Measurements from ENCODE around the gene NOL3.

NOL3 gene

GRCh38 chr16:67142342-67142741 is 28.0 kb upstream of the NOL3 start:
- no peaks in the 10 kb centered on the region for H3K4me1 ChIP-seq (ENCODE audit: insufficient read depth, low read length, poor library complexity, severe bottlenecking)
- no peaks in the 10 kb centered on the region for H3F3A ChIP-seq (ENCODE audit: low read depth)
- H3K9me2 ChIP-seq (replicated peaks; ENCODE audit: low read depth, low read length): no peaks in the 10 kb centered on the region
- peaks cover 79% of the 10 kb centered on the region for H3K36me3 ChIP-seq (ENCODE audit: insufficient read depth, low read length)
- TF ChIP-seq CTCF (conservative IDR thresholded peaks at IDR 0.05; ENCODE audit: low read length): no peak
- TF ChIP-seq EZH2phosphoT487 (IDR thresholded peaks at IDR 0.05; ENCODE audit: borderline replicate concordance): no peak
- no peak overlapping the region for H3K4me2 ChIP-seq (ENCODE audit: low read depth, low read length, poor library complexity, severe bottlenecking)
- H2AFZ ChIP-seq (ENCODE audit: low read length): no peak overlapping the region
- H3K9me3 ChIP-seq (ENCODE audit: insufficient read depth, low read depth, low read length): no peaks in the 10 kb centered on the region
- H3K27me3 ChIP-seq (ENCODE audit: insufficient read depth, low read length, poor library complexity, severe bottlenecking): no peaks in the 10 kb centered on the region
- no peak overlapping the region for H3K9ac ChIP-seq (ENCODE audit: low read depth, low read length, poor library complexity, severe bottlenecking)
- no peak overlapping the region for H3K4me3 ChIP-seq (ENCODE audit: low read length, poor library complexity, severe bottlenecking)
- H4K20me1 ChIP-seq (ENCODE audit: insufficient read depth, low read length, poor library complexity, severe bottlenecking): no peaks in the 10 kb centered on the region
- no peaks in the 10 kb centered on the region for H3K79me2 ChIP-seq (ENCODE audit: insufficient read depth, low read length)

GRCh38 chr16:67144943-67145342 is 25.4 kb upstream of the NOL3 start:
- H3K9me3 ChIP-seq (ENCODE audit: insufficient read depth, low read depth, low read length): no peaks in the 10 kb centered on the region
- H3K4me1 ChIP-seq (ENCODE audit: insufficient read depth, low read length, poor library complexity, severe bottlenecking): no peaks in the 10 kb centered on the region
- no peaks in the 10 kb centered on the region for H3K9me2 ChIP-seq (replicated peaks; ENCODE audit: low read depth, low read length)
- H4K20me1 ChIP-seq (ENCODE audit: insufficient read depth, low read length, poor library complexity, severe bottlenecking): no peaks in the 10 kb centered on the region
- no peak overlapping the region for H2AFZ ChIP-seq (ENCODE audit: low read length)
- no peak overlapping the region for H3K4me3 ChIP-seq (ENCODE audit: low read length, poor library complexity, severe bottlenecking)
- no peak overlapping the region for H3K4me2 ChIP-seq (ENCODE audit: low read depth, low read length, poor library complexity, severe bottlenecking)
- no peak for TF ChIP-seq CTCF (conservative IDR thresholded peaks at IDR 0.05; ENCODE audit: low read length)
- no peak for TF ChIP-seq EZH2phosphoT487 (IDR thresholded peaks at IDR 0.05; ENCODE audit: borderline replicate concordance)
- H3F3A ChIP-seq (ENCODE audit: low read depth): no peaks in the 10 kb centered on the region
- no peaks in the 10 kb centered on the region for H3K27me3 ChIP-seq (ENCODE audit: insufficient read depth, low read length, poor library complexity, severe bottlenecking)
- no peak overlapping the region for H3K9ac ChIP-seq (ENCODE audit: low read depth, low read length, poor library complexity, severe bottlenecking)
- no peaks in the 10 kb centered on the region for H3K79me2 ChIP-seq (ENCODE audit: insufficient read depth, low read length)
- peaks cover 82% of the 10 kb centered on the region for H3K36me3 ChIP-seq (ENCODE audit: insufficient read depth, low read length)

DNA sequence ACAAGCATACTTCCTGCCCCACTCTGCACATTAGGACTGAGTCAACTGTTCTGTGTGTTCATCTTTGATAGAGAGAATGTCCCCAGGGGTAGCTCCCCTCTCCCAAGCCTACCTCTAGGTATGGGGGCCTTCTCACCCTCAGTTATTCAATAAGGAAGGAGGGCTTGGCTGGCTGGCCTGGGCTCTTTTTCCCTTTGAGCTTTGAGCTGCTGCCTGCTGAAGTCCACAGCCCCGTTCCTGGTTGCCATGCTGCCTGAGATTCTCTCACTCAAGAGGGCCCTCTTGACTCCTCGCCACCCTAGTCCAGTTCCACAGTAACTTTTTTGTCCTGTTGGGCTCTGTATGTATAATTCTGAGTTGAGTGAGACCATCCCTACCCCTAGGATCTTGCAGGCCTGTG is 24.6 kb upstream of the NOL3 start:
- no peak overlapping the region for H3K4me3 ChIP-seq (ENCODE audit: low read length, poor library complexity, severe bottlenecking)
- H3K9me3 ChIP-seq (ENCODE audit: insufficient read depth, low read depth, low read length): no peaks in the 10 kb centered on the region
- H3K27me3 ChIP-seq (ENCODE audit: insufficient read depth, low read length, poor library complexity, severe bottlenecking): no peaks in the 10 kb centered on the region
- no peaks in the 10 kb centered on the region for H4K20me1 ChIP-seq (ENCODE audit: insufficient read depth, low read length, poor library complexity, severe bottlenecking)
- H3K4me2 ChIP-seq (ENCODE audit: low read depth, low read length, poor library complexity, severe bottlenecking): no peak overlapping the region
- TF ChIP-seq CTCF (conservative IDR thresholded peaks at IDR 0.05; ENCODE audit: low read length) (no peak), EZH2phosphoT487 (IDR thresholded peaks at IDR 0.05; ENCODE audit: borderline replicate concordance) (no peak)
- no peaks in the 10 kb centered on the region for H3K9me2 ChIP-seq (replicated peaks; ENCODE audit: low read depth, low read length)
- H3K79me2 ChIP-seq (ENCODE audit: insufficient read depth, low read length): no peaks in the 10 kb centered on the region
- no peak overlapping the region for H2AFZ ChIP-seq (ENCODE audit: low read length)
- no peak overlapping the region for H3K9ac ChIP-seq (ENCODE audit: low read depth, low read length, poor library complexity, severe bottlenecking)
- H3K4me1 ChIP-seq (ENCODE audit: insufficient read depth, low read length, poor library complexity, severe bottlenecking): no peaks in the 10 kb centered on the region
- H3F3A ChIP-seq (ENCODE audit: low read depth): no peaks in the 10 kb centered on the region
- peaks cover 74% of the 10 kb centered on the region; the same call in 1 of the 2 replicates for H3K36me3 ChIP-seq (ENCODE audit: insufficient read depth, low read length)
